22Rv1 (cell line): Measurements from ENCODE around the gene SH2D4B.

Experiments used
- ZFX ChIP-seq: fragments of 450-650 bp; IDR thresholded peaks from 2 replicates; pipeline ENCODE4 v1.6.1; 2017; ENCODE audit warnings: antibody characterized with exemption, borderline replicate concordance
- TF ChIP-seq, protein P1 (sequence below): fragments of 450-650 bp; IDR thresholded peaks from 2 replicates; pipeline ENCODE4 v1.5.1; 2017; ENCODE audit warnings: mild to moderate bottlenecking

DNA sequence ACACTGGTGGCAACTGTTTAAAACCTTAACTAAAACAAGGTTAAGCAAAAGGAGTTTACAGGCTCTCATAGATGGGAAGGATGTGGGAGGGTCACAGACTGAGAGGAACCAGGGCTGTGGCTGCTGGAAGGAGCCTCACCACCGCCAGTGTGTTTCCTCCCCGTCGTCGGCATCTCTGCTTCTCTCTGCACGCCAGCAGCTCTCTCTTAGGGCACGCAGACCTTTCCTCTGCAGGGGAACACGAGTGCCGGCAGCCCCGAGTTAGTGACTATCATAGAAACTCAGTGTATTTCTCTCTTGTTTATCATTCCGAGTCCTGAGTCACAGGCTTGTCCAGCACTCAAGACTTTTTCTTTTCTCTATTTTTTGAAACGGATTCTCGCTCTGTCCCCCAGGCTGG is 8.1 kb upstream of the SH2D4B start:
- TF ChIP-seq, protein P1, sequence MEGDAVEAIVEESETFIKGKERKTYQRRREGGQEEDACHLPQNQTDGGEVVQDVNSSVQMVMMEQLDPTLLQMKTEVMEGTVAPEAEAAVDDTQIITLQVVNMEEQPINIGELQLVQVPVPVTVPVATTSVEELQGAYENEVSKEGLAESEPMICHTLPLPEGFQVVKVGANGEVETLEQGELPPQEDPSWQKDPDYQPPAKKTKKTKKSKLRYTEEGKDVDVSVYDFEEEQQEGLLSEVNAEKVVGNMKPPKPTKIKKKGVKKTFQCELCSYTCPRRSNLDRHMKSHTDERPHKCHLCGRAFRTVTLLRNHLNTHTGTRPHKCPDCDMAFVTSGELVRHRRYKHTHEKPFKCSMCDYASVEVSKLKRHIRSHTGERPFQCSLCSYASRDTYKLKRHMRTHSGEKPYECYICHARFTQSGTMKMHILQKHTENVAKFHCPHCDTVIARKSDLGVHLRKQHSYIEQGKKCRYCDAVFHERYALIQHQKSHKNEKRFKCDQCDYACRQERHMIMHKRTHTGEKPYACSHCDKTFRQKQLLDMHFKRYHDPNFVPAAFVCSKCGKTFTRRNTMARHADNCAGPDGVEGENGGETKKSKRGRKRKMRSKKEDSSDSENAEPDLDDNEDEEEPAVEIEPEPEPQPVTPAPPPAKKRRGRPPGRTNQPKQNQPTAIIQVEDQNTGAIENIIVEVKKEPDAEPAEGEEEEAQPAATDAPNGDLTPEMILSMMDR: no peak
- no peak for TF ChIP-seq ZFX
